HG02938 (cell line): ENCODE data around the gene COX15.
"Not testable (repeated sequence)": the region's sequence is repeated elsewhere in the genome, so short reads cannot be mapped to it uniquely, and the experiment has no call there.

Experiments used
- ATAC-seq: cut with Tn5 transposase; IDR thresholded peaks from one replicate; pipeline ENCODE4 v1.9.1; 2021; ENCODE audit warnings: mild to moderate bottlenecking, moderate library complexity; ENCODE audit not compliant: unreplicated experiment

Gene COX15

DNA sequence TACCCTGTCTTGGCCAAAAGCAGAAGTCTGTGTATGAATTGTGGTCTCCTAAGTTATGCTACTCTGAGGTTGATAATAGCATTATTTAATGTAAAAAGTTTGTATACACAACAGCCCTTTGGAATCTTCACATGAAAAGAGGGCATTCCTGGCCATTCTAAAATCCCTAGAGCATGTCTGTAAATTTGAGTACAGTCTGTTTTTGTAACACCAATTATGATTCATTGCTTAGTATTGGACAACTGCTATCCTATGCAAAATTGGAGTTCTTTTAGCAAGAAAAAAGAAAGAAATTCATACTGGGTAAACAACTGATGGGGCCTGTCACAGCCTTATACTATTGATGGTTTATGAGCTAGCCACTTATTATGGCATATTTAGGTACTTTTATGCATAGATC is 10.3 kb upstream of the COX15 start:
- ATAC-seq = no peak

GRCh38 chr10:99740933-99741559 is 9.1 kb upstream of the COX15 start:
- ATAC-seq = no peak

GRCh38 chr10:99740260-99740659 is 8.3 kb upstream of the COX15 start:
- ATAC-seq = no peak

DNA sequence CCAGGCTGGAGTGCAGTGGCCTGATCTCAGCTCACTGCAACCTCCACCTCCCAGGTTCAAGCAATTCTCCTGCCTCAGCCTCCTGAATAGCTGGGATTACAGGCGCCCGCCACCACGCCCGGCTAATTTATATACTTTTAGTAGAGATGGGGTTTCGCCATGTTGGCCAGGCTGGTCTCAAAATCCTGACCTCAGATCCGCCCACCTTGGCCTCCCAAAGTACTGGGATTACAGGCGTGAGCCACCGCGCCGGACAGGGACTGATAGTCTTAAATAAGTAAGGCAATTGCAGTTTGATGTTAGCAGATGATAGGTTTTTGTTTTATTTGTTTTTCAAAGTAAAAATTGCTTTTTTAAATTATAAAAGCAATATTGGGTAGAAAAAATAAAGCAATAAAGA is 2.2 kb upstream of the COX15 start:
- not testable (repeated sequence) for ATAC-seq

DNA sequence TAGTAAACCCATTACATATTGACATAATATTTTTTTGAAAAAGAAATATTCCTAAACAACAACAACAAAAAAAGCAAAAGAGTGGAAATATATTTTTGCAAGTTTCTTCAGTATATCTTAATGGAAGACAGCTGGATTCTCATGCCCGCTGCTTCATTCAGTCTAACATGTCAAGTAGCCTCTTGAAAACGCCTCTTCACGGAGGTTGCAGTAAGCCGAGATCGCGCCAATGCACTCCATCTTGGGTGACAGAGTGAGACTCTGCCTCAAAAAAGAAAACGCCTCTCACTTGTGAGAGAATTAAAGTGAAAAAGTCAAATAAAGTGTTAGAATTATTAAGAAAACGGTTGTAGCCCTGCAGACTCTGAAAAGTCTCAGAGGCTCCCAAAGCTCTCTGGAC is 1.4 kb upstream of the COX15 start:
- ATAC-seq = no peak

DNA sequence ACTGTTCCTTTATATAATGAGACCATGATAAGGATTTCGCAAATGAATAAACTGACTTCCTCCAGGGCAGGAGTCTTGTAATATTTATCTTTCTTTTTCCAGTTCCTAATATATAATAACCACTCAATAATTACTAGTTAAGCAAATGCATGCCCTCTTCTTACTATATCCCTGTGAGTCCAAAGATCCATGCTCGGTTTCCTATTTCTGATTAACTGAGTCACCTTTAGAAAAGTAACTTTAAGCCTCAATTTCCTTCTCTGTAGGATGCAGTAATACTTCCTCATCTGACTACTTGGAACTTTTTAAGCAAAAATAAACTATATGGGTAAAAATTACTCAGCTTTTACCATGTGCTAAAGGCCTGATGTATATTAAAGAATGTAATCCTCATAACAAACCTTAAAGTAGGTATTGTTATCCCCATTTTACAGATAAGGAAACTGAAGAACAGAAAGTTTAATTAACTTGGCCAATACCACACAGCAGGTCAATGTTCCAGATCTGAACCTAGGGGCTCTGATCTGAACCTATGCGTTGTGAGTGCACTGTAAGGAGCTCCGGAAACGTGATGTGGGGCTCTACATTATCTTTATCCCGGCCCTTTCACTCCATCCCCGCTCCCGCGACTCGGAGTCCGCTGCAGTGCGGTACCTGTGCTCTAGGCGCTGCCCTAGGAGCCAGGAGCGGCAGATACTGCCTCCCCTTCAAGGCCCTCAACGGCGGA is 458 bp downstream of the COX15 start:
- ATAC-seq = peak; percentile 30

DNA sequence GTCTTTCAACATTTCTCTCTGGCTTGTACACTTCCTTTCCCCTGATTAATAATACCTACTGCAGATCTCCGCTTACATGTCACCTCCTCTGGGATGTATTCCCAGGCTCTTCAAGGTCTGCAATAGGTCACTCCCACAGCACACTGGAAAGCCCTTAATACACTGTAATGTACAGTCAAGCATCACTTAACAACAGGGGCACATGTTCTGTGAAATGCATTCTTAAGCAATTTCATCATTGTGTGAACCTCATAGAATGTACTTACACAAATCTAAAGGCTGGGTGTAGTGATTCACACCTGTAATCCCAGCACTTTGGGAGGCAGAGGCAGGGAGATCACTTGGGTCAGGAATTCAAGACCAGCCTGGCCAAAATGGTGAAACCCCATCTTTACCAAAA is 1.9 kb downstream of the COX15 start:
- no peak for ATAC-seq

DNA sequence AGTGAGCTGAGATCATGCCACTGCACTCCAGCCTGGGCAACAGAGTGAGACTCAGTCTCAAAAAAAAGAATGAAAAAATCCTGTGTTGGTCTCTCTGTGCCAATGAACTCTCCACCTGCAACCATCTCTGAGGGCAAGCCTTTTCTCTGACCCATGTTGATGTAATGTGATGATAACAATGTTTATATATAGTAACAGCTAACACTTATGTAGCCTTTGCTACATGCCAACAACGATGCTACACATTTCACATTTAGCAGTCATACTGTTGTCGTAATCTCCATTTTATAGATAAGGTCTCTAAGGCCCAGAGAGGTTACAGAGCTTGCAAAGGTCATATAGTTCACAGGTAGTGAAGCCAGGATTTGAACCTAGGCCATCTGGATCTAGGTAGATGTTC is 11.5 kb downstream of the COX15 start:
- no peak for ATAC-seq

DNA sequence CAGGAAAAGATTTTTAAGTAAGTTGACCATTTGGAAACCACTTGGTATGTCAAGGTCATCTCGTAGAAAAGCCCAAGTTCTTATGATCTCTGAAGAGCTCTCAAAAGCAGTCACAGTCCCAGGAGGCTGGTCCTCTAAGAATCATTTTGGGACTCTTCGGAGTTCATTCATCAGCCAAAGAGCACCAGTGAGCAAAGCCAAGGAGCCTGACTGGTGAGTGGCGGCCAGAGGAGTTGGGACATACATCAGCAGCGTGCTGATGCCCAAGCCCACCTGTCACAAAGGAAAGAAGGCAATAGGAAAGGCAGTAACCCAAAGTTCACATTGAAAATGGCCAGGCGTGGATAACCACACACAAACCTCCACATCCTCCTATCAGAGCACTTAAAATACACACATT is 17.5 kb downstream of the COX15 start:
- ATAC-seq = no peak

GRCh38 chr10:99711129-99711719 is 20.7 kb downstream of the COX15 start:
- no peak for ATAC-seq

GRCh38 chr10:99709480-99710229 is 22.3 kb downstream of the COX15 start:
- ATAC-seq = peak; percentile 66

DNA sequence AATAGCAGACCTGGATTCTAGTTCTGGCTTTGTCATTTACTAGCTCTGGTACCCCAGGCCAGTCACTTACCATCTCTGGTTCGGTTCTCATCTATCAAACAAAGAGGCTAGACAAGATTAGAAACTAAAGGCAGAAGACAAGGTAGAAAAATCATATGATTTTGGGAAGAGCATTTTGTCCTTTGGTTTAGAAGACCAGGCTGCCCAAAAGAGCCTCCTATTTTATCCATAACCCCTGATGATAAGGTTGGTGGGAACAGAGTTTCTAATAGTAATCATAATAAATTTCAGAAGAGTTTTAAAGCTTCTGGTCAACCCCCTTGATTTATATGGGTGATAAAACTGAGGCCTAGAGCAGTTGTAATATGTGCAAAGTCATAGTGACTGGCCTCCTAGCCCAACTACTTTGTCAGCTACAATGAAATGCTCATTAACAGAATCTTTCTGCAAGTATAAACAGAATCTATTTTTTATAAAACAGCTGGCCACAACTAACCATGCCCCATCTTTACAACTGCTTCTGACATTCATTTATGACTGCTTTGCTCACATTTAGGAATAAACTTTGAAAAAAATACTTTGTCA is 23.4 kb downstream of the COX15 start:
- no peak for ATAC-seq

DNA sequence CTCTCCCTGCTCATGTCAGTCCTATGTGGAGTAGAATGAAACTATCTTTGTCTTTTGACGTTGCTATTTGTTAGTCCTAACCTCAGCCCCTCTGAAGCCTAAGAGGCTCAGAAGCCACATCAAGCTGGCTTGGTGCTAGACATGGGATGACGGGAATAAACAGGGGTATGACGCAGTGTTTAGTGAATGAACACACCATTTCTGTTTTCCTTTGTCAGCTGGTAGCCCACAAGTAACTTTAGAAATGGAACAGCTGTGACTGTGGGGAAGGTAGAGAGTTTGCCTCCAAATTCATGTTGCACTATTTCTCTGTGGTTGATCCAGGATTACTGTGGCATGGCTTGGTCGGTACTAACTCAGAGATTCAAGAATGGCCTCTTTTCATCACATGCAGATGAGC is 31.3 kb downstream of the COX15 start:
- ATAC-seq = no peak

DNA sequence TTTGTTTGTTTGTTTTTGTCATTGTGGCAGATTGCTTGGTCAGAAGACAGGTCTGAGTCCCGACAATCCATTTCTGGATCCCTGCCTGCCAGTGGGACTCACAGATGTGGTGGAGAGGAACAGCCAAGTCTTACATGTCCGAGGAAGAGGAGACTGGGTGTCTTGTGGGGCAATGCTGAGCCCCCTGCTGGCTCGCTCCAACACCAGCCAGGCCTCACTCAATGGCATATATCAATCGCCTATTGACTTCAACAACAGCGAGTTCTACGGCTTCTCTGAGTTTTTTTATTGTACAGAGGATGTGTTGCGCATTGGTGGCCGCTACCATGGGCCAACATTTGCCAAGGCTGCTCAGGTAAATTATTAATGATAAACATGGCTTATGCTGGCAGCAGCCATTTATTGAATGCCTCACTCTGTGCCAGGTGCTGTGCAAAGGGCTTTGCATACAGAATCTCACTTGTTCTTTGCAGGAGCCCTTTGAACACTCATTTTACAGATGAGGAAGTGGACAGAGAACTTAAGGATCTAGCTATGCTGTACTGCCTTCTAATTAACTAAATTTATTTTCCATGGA is 33.3 kb downstream of the COX15 start:
- ATAC-seq = no peak

DNA sequence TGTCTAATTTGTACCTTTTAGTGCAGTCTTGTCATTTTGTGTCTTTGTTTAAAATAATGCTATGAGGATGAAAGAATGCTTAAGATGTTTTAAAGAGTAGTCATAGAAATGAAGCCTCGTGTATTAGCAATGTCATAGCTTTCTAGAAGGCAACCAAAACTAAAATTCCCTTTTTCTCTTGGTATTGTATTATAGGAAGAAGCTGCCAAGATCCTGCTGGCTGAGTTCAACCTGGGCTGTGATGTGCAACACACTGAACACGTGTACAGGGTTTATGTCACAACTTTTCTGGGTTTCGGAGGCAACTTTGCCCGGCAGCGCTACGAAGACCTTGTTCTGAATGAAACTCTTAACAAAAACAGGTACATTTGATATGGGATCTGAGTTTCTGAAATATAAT is 36.2 kb downstream of the COX15 start:
- ATAC-seq = no peak

DNA sequence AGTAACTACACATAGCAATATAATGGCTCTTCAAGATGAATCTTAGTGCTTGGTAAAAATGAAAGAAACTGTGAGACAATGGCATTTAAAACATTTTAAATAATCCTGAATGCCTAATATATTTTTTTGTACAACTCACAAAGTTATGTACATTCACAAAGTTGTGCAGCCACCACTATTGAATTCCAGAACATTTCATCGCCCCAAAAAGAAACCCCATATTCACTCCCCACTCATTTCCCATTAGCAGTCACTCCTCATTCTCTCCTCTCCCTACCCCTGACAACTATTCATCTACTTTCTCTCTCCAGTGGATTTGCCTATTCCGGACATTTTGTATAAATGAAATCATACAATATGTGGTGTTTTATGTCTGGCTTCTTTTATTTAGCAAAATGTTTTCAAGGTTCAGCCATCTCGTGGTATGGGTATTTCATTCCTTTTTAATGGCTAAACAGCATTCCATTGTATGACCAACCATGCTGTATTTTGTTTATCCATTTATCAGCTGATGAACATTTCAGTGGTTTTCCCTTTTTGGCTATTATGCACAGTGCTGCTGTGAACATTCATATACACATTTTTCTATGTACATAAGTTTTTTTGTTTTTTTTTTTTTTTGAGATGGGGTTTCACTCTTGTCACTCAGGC is 37.9 kb downstream of the COX15 start:
- ATAC-seq = no peak

- ATAC-seq = no peak
Measured at GRCh38 chr10:99689461-99689860, 42.5 kb downstream of the COX15 start.

GRCh38 chr10:99685597-99685967 is 46.3 kb downstream of the COX15 start:
- peak; percentile 89 for ATAC-seq

- ATAC-seq = no peak
Measured at GRCh38 chr10:99682752-99683151, 49.2 kb downstream of the COX15 start.
